ENCODE measurements around the gene MYCT1. TPM values are rescaled to one million over a fixed set of nuclear protein-coding genes. Genes with fewer than 3 reads are reported as not detected.

The MYCT1 gene
- polyA plus RNA-seq, 1 experiment: 0.25 TPM

GRCh38 chr6:152685819-152686218, 11.9 kb upstream of the MYCT1 start:
- TF ChIP-seq CTCF (IDR thresholded peaks at IDR 0.05; ENCODE audit: low read depth, low read length): no peak
- Histone ChIP-seq H3K27ac (ENCODE audit: low read depth, low read length) (no peak overlapping the region), H3K9me3 (ENCODE audit: control insufficient read depth, insufficient read depth, low read length) (no peaks in the 10 kb centered on the region; the same call in 1 of the 2 replicates), H3K4me3 (ENCODE audit: low read depth, low read length) (no peak overlapping the region), H3K27me3 (ENCODE audit: control insufficient read depth, insufficient read depth, low read length) (no peaks in the 10 kb centered on the region)
- CTCF ChIA-PET: no interaction called here
- DNase-seq (ENCODE audit: low read depth, low spot score): no peak
- POLR2A ChIA-PET: no interaction called here

GRCh38 chr6:152695372-152696045, 2.2 kb upstream of the MYCT1 start:
- ChIA-PET POLR2A (no interaction called here), CTCF (interaction anchor here (1.1 to 1.5 kb wide), 2 partner anchors 26 to 210 kb away, joined by 3 to 5 read pairs; no protein-coding TSS in a partner anchor)
- Histone ChIP-seq H3K27ac (ENCODE audit: low read depth, low read length) (no peak overlapping the region), H3K27me3 (ENCODE audit: control insufficient read depth, insufficient read depth, low read length) (no peaks in the 10 kb centered on the region), H3K9me3 (ENCODE audit: control insufficient read depth, insufficient read depth, low read length) (no peaks in the 10 kb centered on the region), H3K4me3 (ENCODE audit: low read depth, low read length) (no peak overlapping the region)
- no peak for TF ChIP-seq CTCF (IDR thresholded peaks at IDR 0.05; ENCODE audit: low read depth, low read length)
- DNase-seq (ENCODE audit: low read depth, low spot score): no peak

- peak; percentile 41 for DNase-seq (ENCODE audit: low read depth, low spot score)
- no peak overlapping the region for H3K4me3 ChIP-seq (ENCODE audit: low read depth, low read length)
- no peaks in the 10 kb centered on the region for H3K27me3 ChIP-seq (ENCODE audit: control insufficient read depth, insufficient read depth, low read length)
- TF ChIP-seq CTCF (IDR thresholded peaks at IDR 0.05; ENCODE audit: low read depth, low read length): no peak
- H3K27ac ChIP-seq (ENCODE audit: low read depth, low read length): no peak overlapping the region
- CTCF ChIA-PET: interaction anchor here (1.5 kb wide), 1 partner anchor 211 kb away, joined by 5 read pairs; no protein-coding TSS in a partner anchor
- POLR2A ChIA-PET: no interaction called here
- H3K9me3 ChIP-seq (ENCODE audit: control insufficient read depth, insufficient read depth, low read length): no peaks in the 10 kb centered on the region
Measured at GRCh38 chr6:152696522-152696921, 1.2 kb upstream of the MYCT1 start.

GRCh38 chr6:152698692-152699091, 995 bp downstream of the MYCT1 start:
- POLR2A ChIA-PET: no interaction called here

More at GRCh38 chr6:152698692-152699091, 995 bp downstream of the MYCT1 start:
- CTCF ChIA-PET: no interaction called here
- TF ChIP-seq CTCF (IDR thresholded peaks at IDR 0.05; ENCODE audit: low read depth, low read length): no peak
- Histone ChIP-seq H3K27me3 (ENCODE audit: control insufficient read depth, insufficient read depth, low read length) (no peaks in the 10 kb centered on the region), H3K27ac (ENCODE audit: low read depth, low read length) (no peak overlapping the region), H3K4me3 (ENCODE audit: low read depth, low read length) (no peak overlapping the region), H3K9me3 (ENCODE audit: control insufficient read depth, insufficient read depth, low read length) (no peaks in the 10 kb centered on the region)
- no peak for DNase-seq (ENCODE audit: low read depth, low spot score)

Measured in AG04450 (cell line).